CD4-positive, alpha-beta memory T cell (primary cell): ENCODE results near the gene PTHLH. TPM values are rescaled to one million over a fixed set of nuclear protein-coding genes. Genes with fewer than 3 reads are reported as not detected.

Source experiments
- CTCF ChIA-PET: fragments of 350-600 bp; sonication (Branson Sonifier 250); formaldehyde crosslinking; loops from one replicate; lab custom pipeline; 2021; ENCODE audit warnings: inconsistent platforms; ENCODE audit not compliant: partially characterized antibody; lab: Charles Lee
- POLR2A ChIA-PET: fragments of 350-600 bp; sonication (Branson Sonifier 250); formaldehyde crosslinking; loops from one replicate; lab custom pipeline; 2021; ENCODE audit not compliant: partially characterized antibody; lab: Charles Lee
- DNase-seq, 5 donors: peaks; one replicate each; pipeline versions ENCODE4 v3.0.0 to v3.0.0-alpha.2; 2020 to 2022; ENCODE audit warnings: mixed read lengths in 1 of 5
- H3K27ac ChIP-seq: one replicate; pipeline ENCODE4 v1.7.0; 2013; ENCODE audit warnings: low read depth, low read length
- H3K27me3 ChIP-seq: 2 replicates; pipeline ENCODE4 v1.7.0; 2013; ENCODE audit warnings: mild to moderate bottlenecking, low read length, moderate library complexity; ENCODE audit not compliant: insufficient read depth
- H3K36me3 ChIP-seq: 2 replicates; pipeline ENCODE4 v1.7.0; 2013; ENCODE audit warnings: mild to moderate bottlenecking, low read length, moderate library complexity; ENCODE audit not compliant: insufficient read depth
- H3K4me1 ChIP-seq: 2 replicates; pipeline ENCODE4 v1.7.0; 2013; ENCODE audit warnings: mild to moderate bottlenecking, low read length, moderate library complexity; ENCODE audit not compliant: insufficient read depth
- H3K4me3 ChIP-seq, 2 donors: one replicate each; pipeline ENCODE4 v1.7.0; 2013; ENCODE audit warnings: low read length in 2 of 2, mild to moderate bottlenecking in 1 of 2
- H3K9me3 ChIP-seq, 2 donors: one replicate each; pipeline ENCODE4 v1.7.0; 2013; ENCODE audit warnings: low read length in 2 of 2, control low read depth in 1 of 2; ENCODE audit not compliant: control insufficient read depth in 1 of 2
- H3K27ac Mint-ChIP-seq, 7 donors: one replicate each; pipeline ENCODE4 v1.8.0; 2020 to 2021; ENCODE audit warnings: mixed read lengths in 7 of 7, mild to moderate bottlenecking in 6 of 7, inconsistent platforms in 3 of 7, moderate library complexity in 3 of 7
- H3K27me3 Mint-ChIP-seq, 2 donors: one replicate each; pipeline ENCODE4 v1.8.0; 2020 to 2021; ENCODE audit warnings: mixed read lengths in 2 of 2
- H3K36me3 Mint-ChIP-seq, 2 donors: one replicate each; pipeline ENCODE4 v1.8.0; 2020 to 2021; ENCODE audit warnings: mixed read lengths in 2 of 2, inconsistent platforms in 1 of 2, mild to moderate bottlenecking in 1 of 2
- H3K4me1 Mint-ChIP-seq, 4 donors: one replicate each; pipeline ENCODE4 v1.8.0; 2020 to 2021; ENCODE audit warnings: mixed read lengths in 4 of 4, mild to moderate bottlenecking in 1 of 4
- H3K4me3 Mint-ChIP-seq, 8 donors: one replicate each; pipeline ENCODE4 v1.8.0; 2020 to 2021; ENCODE audit warnings: mixed read lengths in 8 of 8, mild to moderate bottlenecking in 7 of 8, moderate library complexity in 6 of 8, inconsistent platforms in 3 of 8
- H3K9me3 Mint-ChIP-seq, 8 donors: one replicate each; pipeline ENCODE4 v1.8.0; 2020 to 2021; ENCODE audit warnings: mixed read lengths in 8 of 8, mild to moderate bottlenecking in 5 of 8, inconsistent platforms in 3 of 8, moderate library complexity in 1 of 8
- intact Hi-C: fragments of 100-400 bp; cut with micrococcal nuclease; formaldehyde crosslinking; loops from one replicate; pipeline ENCODE4 v1.15.1; 2023
- polyA plus RNA-seq, 2 donors: library from polyadenylated mRNA; unstranded; fragments of 300-500 nt; fragmentation: Illumina TruSeq; gene quantifications; one replicate each; pipeline ENCODE4 v1.2.3, GENCODE V29; 2021
- total RNA-seq, 2 experiments: library from RNA; stranded (reverse); gene quantifications; one replicate each; pipeline ENCODE4 v1.2.3, GENCODE V29; 2021

Gene PTHLH
- total and polyA plus RNA-seq, 4 experiments from 2014 or later, result not detected

DNA sequence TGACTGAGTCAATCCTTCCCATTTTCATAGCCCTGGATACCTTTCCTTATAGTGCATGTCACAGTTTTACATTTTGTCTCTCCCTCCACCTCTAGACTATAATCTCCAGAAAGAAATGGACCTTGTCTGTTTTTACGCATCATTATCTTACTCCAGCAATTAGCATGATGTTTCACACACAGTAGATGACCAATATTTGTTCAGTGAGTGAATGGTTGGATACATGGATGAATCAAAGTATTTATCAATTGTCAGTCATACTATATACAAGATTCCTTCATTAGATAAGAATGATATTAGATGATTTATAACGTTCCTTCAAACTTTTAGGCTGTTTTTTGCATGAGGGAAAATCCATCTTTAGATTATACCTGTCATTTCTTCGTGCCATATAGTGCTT is 61.1 kb downstream of the PTHLH start:
- no peak for DNase-seq
- Histone ChIP-seq H3K36me3 (no peaks in the 10 kb centered on the region), H3K27ac (no peak overlapping the region), H3K27me3 (no peaks in the 10 kb centered on the region), H3K4me1 (no peaks in the 10 kb centered on the region), H3K4me3 (no peak overlapping the region), H3K9me3 (no peaks in the 10 kb centered on the region)
- Mint-ChIP-seq H3K36me3 (no peaks in the 10 kb centered on the region), H3K27me3 (peaks cover 1 to 8% of the 10 kb centered on the region in 2 donors), H3K4me3 (no peak overlapping the region), H3K4me1 (no peaks in the 10 kb centered on the region), H3K9me3 (peaks cover 0 to 7% (median 0%) of the 10 kb centered on the region in 8 donors), H3K27ac (no peak overlapping the region)
- ChIA-PET CTCF (no interaction called here), POLR2A (no interaction called here)
- intact Hi-C loops, result no loop called here

Other genes with a start within 250 kb of the PTHLH start
- 10 to 100 TPM; 19.4 to 20.5 TPM for gene KLHL42, start 192.5 kb downstream of the PTHLH start, total RNA-seq
- 10 to 100 TPM; 10.8 to 12.6 TPM for gene KLHL42, start 192.5 kb downstream of the PTHLH start, polyA plus RNA-seq
- not detected for gene MANSC4, start 192.5 kb downstream of the PTHLH start, total RNA-seq
- gene MANSC4, start 192.5 kb downstream of the PTHLH start, polyA plus RNA-seq, result under 1 TPM in 1 of 2 donors, not detected in 1; 0.32 TPM
- 10 to 100 TPM; 83.9 to 88.4 TPM for gene CCDC91, start 217.7 kb upstream of the PTHLH start, total RNA-seq
- 10 to 100 TPM; 56.9 to 57.7 TPM for gene CCDC91, start 217.7 kb upstream of the PTHLH start, polyA plus RNA-seq